Suprapubic skin (tissue), 3 donors: ENCODE results near the gene RBM8A.

ENCODE experiments used
- CTCF ChIP-seq, 2 donors: fragments of 200-600 bp in 1 of 2; fragments of 450-650 bp in 1 of 2; sonication (generic) in 1 of 2; IDR thresholded peaks; one replicate each; pipeline ENCODE4 v1.5.1; 2016 to 2019; ENCODE audit warnings: antibody characterized with exemption in 2 of 2, mild to moderate bottlenecking in 1 of 2, moderate library complexity in 1 of 2
- POLR2A ChIP-seq, 2 donors: fragments of 450-650 bp; IDR thresholded peaks; one replicate each; pipeline ENCODE4 v1.6.1; 2017; ENCODE audit warnings: antibody characterized with exemption in 2 of 2, mild to moderate bottlenecking in 2 of 2, moderate library complexity in 2 of 2

- TF ChIP-seq CTCF (IDR thresholded peaks at IDR 0.05) (no peak), POLR2A (IDR thresholded peaks at IDR 0.05) (no peak)
These were observed 49.7 kb upstream of the RBM8A start for GRCh38 chr1:145977016-145977415.
